Esophagus squamous epithelium (tissue), 5 donors: ENCODE results near the gene MAD2L2. TPM values are rescaled to one million over a fixed set of nuclear protein-coding genes. Genes with fewer than 3 reads are reported as not detected.

ENCODE experiments used
- DNase-seq: peaks from one replicate; lab custom pipeline; 2025; lab: John Stamatoyannopoulos, UW
- H3K27ac ChIP-seq, 4 donors: fragments of 200-600 bp; sonication (generic); one replicate each; pipeline ENCODE4 v1.5.1; 2016 to 2019; ENCODE audit warnings: mild to moderate bottlenecking in 1 of 4
- H3K27me3 ChIP-seq, 4 donors: fragments of 200-600 bp; sonication (generic); 1 replicate in 3 of 4; 2 replicates in 1 of 4; pipeline versions ENCODE4 v1.5.1 to v1.6.0; 2017 to 2021; ENCODE audit warnings: antibody characterized with exemption in 1 of 4
- H3K36me3 ChIP-seq, 3 donors: fragments of 200-600 bp; sonication (generic); one replicate each; pipeline ENCODE4 v1.5.1; 2016 to 2019
- H3K4me1 ChIP-seq, 3 donors: fragments of 200-600 bp; sonication (generic); one replicate each; pipeline ENCODE4 v1.5.1; 2017 to 2019
- H3K4me3 ChIP-seq, 4 donors: fragments of 200-600 bp; sonication (generic); 1 replicate in 3 of 4; 2 replicates in 1 of 4; pipeline ENCODE4 v1.5.1; 2016 to 2019; ENCODE audit warnings: mild to moderate bottlenecking in 2 of 4, moderate library complexity in 1 of 4
- H3K9me3 ChIP-seq, 3 donors: fragments of 200-600 bp; sonication (generic); one replicate each; pipeline ENCODE4 v1.5.1; 2016 to 2019
- POLR2A ChIP-seq, 4 donors: fragments of 450-650 bp; IDR thresholded peaks; one replicate each; pipeline ENCODE4 v1.6.1; 2017; ENCODE audit warnings: antibody characterized with exemption in 4 of 4, mild to moderate bottlenecking in 4 of 4, moderate library complexity in 3 of 4
- WGBS, 2 donors: methylation state at CpG; one replicate each; pipeline ENCODE4 v1.1.5; 2018; 5-methylcytosine and 5-hydroxymethylcytosine counted together
- intact Hi-C: fragments of 100-400 bp; cut with DNase I; formaldehyde crosslinking; loops from one replicate; pipeline ENCODE4 v1.15.0; 2022
- total RNA-seq, 4 donors: library from RNA; depleted of rRNA; stranded (reverse); fragments of >200 nt; gene quantifications; one replicate each; pipeline ENCODE4 v1.1.0, GENCODE V29; 2016
- TF ChIP-seq, protein P1 (sequence below), 6 experiments: fragments of 450-650 bp in 4 of 6; fragments of 200-600 bp in 2 of 6; sonication (generic) in 2 of 6; IDR thresholded peaks; one replicate each; pipeline ENCODE4 v1.5.1; 2016 to 2019; ENCODE audit warnings: antibody characterized with exemption in 6 of 6, mild to moderate bottlenecking in 4 of 6, moderate library complexity in 4 of 6
- donor health status: DM: yes; HTN: yes; CAD: no.

The MAD2L2 gene
- 10 to 100 TPM; 12.1 to 22.8 (median 18.9) TPM for total RNA-seq

DNA sequence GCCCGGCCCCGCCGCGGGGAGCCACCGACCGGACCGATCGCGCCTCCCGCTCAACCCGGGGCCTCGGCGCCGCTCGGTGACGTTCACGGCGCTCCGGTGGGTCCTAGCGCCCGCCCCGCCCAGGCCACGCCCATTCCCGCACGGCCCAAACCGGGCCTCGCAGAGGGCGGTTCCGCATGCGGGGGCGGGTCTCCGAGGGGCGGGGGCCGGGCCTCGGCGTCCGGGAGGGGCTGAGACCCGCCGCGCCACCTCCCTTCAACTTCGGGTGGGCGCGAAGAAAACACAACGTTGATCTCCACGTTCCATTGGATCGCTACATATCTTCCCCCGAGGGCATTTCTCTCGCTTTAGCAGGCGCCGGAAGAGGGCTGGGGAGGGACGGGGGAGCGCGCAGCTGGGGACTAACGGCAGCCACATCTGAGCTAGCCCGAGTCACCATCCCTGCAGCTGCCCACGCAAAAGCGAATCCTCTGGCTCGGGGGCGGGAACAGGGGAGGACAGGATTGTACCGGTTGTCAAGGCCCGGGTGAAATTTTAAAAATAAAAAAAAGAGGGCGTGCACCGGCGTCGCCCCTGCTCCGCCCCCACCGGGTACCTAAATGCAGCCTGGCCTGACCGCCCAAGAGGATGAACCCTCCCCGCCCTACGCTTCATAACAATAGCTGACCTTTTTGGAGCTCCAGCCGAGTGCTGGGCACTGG, at the start of gene MAD2L2:
Gene MAD2L2 (minus strand): TSS at position 78 of the 701 bp plus-strand sequence. CDS start 547 bp downstream, outside the sequence.
- intact Hi-C loops = no loop called here
- no peak for DNase-seq
- TF ChIP-seq, protein P1, sequence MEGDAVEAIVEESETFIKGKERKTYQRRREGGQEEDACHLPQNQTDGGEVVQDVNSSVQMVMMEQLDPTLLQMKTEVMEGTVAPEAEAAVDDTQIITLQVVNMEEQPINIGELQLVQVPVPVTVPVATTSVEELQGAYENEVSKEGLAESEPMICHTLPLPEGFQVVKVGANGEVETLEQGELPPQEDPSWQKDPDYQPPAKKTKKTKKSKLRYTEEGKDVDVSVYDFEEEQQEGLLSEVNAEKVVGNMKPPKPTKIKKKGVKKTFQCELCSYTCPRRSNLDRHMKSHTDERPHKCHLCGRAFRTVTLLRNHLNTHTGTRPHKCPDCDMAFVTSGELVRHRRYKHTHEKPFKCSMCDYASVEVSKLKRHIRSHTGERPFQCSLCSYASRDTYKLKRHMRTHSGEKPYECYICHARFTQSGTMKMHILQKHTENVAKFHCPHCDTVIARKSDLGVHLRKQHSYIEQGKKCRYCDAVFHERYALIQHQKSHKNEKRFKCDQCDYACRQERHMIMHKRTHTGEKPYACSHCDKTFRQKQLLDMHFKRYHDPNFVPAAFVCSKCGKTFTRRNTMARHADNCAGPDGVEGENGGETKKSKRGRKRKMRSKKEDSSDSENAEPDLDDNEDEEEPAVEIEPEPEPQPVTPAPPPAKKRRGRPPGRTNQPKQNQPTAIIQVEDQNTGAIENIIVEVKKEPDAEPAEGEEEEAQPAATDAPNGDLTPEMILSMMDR (IDR thresholded peaks at IDR 0.05) = no peak
- peak in 2 of 4 donors; percentile 48 to 69 for TF ChIP-seq POLR2A (IDR thresholded peaks at IDR 0.05)
- H3K4me1 ChIP-seq = peaks cover 4 to 37% (median 13%) of the 10 kb centered on the region in 3 donors
- no peaks in the 10 kb centered on the region for H3K9me3 ChIP-seq
- H3K27ac ChIP-seq = peak within 1 kb of the TSS; percentile 82 to 97 (median 88)
- 0% methylated on average over 18 to 19 of the region's 71 CpGs for WGBS, 2 donors
- peak within 1 kb of the TSS; percentile 76 to 93 (median 86) for H3K4me3 ChIP-seq
- H3K36me3 ChIP-seq = peaks cover 0 to 13% (median 0%) of the 10 kb centered on the region in 3 donors
- peaks cover 0 to 32% (median 1%) of the 10 kb centered on the region in 4 donors for H3K27me3 ChIP-seq

DNA sequence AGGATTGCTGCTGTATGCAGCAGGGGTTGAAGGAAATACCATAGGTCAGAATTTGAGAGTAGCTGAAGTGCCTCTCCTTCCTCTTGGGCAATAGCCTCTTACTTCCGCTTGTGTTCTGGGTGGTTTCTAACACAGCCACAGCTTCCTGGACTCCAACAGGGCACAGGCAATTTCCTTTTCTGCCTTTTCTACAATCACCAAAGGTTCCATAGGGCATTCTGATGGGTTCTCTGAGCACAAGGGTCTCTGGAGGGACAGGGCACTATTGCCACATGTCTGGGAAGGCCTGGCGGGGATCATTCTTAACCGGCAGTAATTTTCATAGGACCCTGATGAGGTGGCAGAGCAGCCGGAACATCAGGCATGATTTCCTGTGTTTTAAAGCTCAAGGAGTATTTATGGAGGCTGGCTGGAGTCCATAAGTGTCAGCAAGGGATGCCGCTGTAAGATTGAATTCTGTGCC, 49.5 kb upstream of the MAD2L2 start:
- Histone ChIP-seq H3K9me3 (no peaks in the 10 kb centered on the region), H3K36me3 (no peaks in the 10 kb centered on the region), H3K27me3 (no peaks in the 10 kb centered on the region), H3K27ac (peak overlapping the region; percentile 77 to 91 (median 84)), H3K4me3 (peak overlapping the region in 1 of 4 donors; percentile 32), H3K4me1 (peaks cover 13 to 51% (median 41%) of the 10 kb centered on the region in 3 donors)
- no peak for DNase-seq
- TF ChIP-seq, protein P1 (IDR thresholded peaks at IDR 0.05) = no peak
- TF ChIP-seq POLR2A (IDR thresholded peaks at IDR 0.05) = no peak
- intact Hi-C loops = no loop called here
- 39 to 46% methylated on average over 5 of the region's 5 CpGs for WGBS, 2 donors

DNA sequence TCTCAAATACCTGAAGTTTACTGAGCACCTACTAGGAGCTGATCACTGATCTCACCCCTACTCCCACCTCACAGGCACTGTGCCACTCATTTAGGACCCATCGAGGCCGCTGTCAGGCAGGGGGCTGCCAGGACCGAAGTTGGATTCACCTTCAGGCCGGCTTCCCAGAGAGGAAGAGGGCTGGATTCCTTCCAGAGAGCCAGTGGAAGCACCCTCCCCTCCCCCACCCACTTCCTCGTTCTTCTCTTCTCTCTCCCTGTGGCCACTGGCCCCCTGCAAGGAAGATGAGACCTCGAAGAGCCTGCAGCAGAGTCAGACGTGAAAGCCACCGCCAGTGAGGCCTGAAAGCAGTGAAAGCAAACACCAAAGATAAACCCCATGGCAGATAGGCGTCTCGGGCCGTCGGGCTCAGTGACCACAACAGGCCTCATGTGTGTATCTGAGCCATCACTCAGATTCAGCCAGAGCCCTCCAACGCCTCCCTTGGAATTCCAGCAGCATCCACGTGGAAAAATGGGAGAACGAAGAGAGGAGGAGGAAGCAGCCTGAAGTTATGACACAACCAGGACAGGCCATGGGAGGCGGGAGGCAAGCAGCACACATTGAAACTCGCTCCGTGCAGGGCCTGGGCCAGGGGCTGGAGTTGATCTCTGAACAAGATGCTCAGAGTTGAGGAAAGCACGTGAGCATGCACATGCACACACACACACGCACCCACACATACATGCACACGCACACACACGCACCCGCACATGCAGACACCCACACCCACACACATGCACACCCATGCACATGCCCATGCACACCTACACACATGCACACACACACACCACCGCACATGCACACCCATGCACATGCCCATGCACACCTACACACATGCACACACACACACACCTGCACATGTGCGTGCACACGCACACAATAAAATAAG, 48.8 kb upstream of the MAD2L2 start:
- Histone ChIP-seq H3K9me3 (no peaks in the 10 kb centered on the region), H3K4me1 (peaks cover 13 to 47% (median 38%) of the 10 kb centered on the region in 3 donors), H3K27ac (peak overlapping the region in 1 of 4 donors; percentile 91), H3K36me3 (no peaks in the 10 kb centered on the region), H3K27me3 (no peaks in the 10 kb centered on the region), H3K4me3 (no peak overlapping the region)
- TF ChIP-seq, protein P1 (IDR thresholded peaks at IDR 0.05) = no peak
- no peak for TF ChIP-seq POLR2A (IDR thresholded peaks at IDR 0.05)
- 64 to 73% methylated on average over 11 to 14 of the region's 26 CpGs for WGBS, 2 donors
- no peak for DNase-seq
- intact Hi-C loops = no loop called here

DNA sequence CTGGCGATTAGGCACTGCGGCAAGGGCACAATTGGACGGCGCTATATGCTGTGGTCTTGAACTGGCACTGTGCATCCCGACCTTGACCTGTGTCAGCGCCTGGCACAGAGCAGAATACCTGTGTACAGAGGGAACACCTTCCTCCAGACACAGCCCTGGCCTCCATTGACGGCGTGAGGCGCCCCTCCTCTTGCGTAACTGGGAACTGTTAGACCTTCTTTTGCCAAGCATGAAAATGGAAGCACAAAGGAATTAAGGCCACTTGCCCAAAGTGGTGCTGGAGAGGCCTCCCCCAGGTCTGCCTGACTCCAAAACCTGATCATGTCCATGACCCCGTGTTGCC, 48.2 kb upstream of the MAD2L2 start:
- H3K27me3 ChIP-seq = no peaks in the 10 kb centered on the region
- H3K4me3 ChIP-seq = no peak overlapping the region
- H3K36me3 ChIP-seq = no peaks in the 10 kb centered on the region
- no peaks in the 10 kb centered on the region for H3K9me3 ChIP-seq
- H3K27ac ChIP-seq = peak overlapping the region in 1 of 4 donors; percentile 91
- no peak for TF ChIP-seq POLR2A (IDR thresholded peaks at IDR 0.05)
- TF ChIP-seq, protein P1 (IDR thresholded peaks at IDR 0.05) = no peak
- DNase-seq = no peak
- H3K4me1 ChIP-seq = peaks cover 13 to 47% (median 38%) of the 10 kb centered on the region in 3 donors
- 84 to 100% methylated on average over 2 to 8 of the region's 11 CpGs for WGBS, 2 donors
- intact Hi-C loops = no loop called here
